T-helper 1 cell treated with Interleukin-12 subunit alpha and Interleukin-12 subunit beta and Interleukin-4 antibody, amounts not matched to agents 30 ng/mL and 1 ng/mL, for 36 hours (primary cell): ENCODE measurements around the gene RCC1. TPM values are rescaled to one million over a fixed set of nuclear protein-coding genes. Genes with fewer than 3 reads are reported as not detected.
"Not testable (repeated sequence)": the region's sequence is repeated elsewhere in the genome, so short reads cannot be mapped to it uniquely, and the experiment has no call there.

ENCODE experiments used
- intact Hi-C: fragments of 100-400 bp; cut with micrococcal nuclease; formaldehyde crosslinking; loops from one replicate; pipeline ENCODE4 v1.15.1; 2024
- total RNA-seq: library from RNA; stranded (reverse); gene quantifications from 2 replicates; pipeline ENCODE4 v1.2.3, GENCODE V29; 2022

The RCC1 gene
- total RNA-seq, 1 donor from 2014 or later, result 55.8 TPM

- intact Hi-C loops, result loop anchor here (1.0 to 5.0 kb wide), 16 partner anchors 22 to 809 kb away; partner anchors contain the start of genes EYA3, GMEB1, MED18 and PHACTR4
Measured at GRCh38 chr1:28581531-28582247, 75.8 kb downstream of the RCC1 start.

DNA sequence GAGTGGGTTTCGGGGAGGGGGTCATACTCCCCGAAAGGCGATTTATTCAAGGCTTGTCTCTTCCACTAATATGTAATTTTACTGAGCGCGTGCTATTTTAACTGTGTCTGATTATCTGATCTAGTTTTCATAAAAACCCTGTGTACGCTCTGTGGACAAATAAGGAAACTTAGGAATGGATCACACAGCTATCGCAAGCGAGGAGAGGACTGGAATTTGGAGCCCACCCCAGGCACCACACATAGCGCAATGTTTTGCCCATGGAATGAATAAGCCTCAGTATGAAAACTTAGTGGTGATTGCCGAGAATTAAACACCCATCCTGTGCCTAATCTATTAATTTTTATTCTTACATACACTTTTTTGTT is 76.4 kb downstream of the RCC1 start:
- intact Hi-C loops, result loop anchor here (1.0 to 5.0 kb wide), 5 partner anchors 77 to 810 kb away; partner anchors contain the start of genes GMEB1 and STX12

DNA sequence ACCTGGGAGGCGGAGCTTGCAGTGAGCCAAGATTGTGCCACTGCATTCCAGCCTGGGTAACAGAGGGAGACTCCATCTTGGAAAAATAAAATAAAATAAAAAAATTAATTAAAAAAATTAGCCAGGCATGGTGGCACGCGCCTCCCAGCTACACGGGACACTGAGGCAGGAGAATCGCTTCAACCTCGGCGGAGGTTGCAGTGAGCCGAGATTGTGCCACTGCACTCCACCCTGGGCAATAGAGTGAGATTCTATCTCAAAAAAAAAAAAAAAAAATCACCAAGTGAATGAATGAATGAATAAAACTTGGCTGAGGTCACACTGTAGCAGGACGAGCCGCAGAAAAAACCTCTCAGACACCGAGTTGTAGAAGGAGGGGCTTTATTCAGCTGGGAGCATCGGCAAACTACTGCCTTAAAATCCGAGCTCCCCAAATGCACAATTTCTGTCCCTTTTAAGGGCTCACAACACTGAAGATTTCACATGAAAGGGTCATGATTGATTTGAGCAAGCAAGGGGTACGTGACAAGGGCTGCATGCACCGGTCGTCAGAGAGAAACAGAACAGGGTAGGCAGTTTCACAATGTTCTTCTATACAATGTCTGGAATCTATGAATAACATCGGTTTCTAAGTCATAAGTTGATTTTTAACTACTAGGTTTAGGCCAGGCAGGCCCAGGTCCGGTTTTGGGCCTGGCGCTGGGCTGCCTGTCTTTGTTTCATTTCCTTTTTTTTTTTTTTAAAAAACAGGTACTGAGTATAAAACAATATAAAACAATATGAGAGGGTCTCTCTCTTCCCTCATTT is 80.9 kb downstream of the RCC1 start:
- intact Hi-C loops, result not testable (repeated sequence)

Other genes with a start within 250 kb of the RCC1 start
- 15.0 and 16.9 TPM in 2 replicates for gene SESN2, start 246.5 kb upstream of the RCC1 start, total RNA-seq
- gene MED18, start 177.0 kb upstream of the RCC1 start, total RNA-seq, result 18.0 and 19.6 TPM in 2 replicates
- gene PHACTR4, start 136.3 kb upstream of the RCC1 start, total RNA-seq, result 31.8 and 33.9 TPM in 2 replicates
- gene TRNAU1AP, start 47.0 kb downstream of the RCC1 start, total RNA-seq, result 46.1 and 54.3 TPM in 2 replicates
- gene RAB42, start 86.2 kb downstream of the RCC1 start, total RNA-seq, result not detected in 2 replicates
- gene TAF12, start 137.0 kb downstream of the RCC1 start, total RNA-seq, result 32.6 and 37.4 TPM in 2 replicates
- not detected in 2 replicates for gene RNU11, start 142.6 kb downstream of the RCC1 start, total RNA-seq
- 28.2 and 29.4 TPM in 2 replicates for gene GMEB1, start 162.7 kb downstream of the RCC1 start, total RNA-seq
- gene YTHDF2, start 230.9 kb downstream of the RCC1 start, total RNA-seq, result 76.4 and 86.2 TPM in 2 replicates